Measurements from ENCODE around the gene WWOX. TPM values are rescaled to one million over a fixed set of nuclear protein-coding genes. Genes with fewer than 3 reads are reported as not detected.

The WWOX gene
- total RNA-seq, 1 experiment from 2014 or later, result 79.9 TPM

GRCh38 chr16:78430281-78430680 lies 330.8 kb downstream of the WWOX start:
- no peak for TF ChIP-seq EZH2 (IDR thresholded peaks at IDR 0.05; ENCODE audit: borderline replicate concordance, low read depth, low read length, poor library complexity, severe bottlenecking)
- TF ChIP-seq, protein P1, sequence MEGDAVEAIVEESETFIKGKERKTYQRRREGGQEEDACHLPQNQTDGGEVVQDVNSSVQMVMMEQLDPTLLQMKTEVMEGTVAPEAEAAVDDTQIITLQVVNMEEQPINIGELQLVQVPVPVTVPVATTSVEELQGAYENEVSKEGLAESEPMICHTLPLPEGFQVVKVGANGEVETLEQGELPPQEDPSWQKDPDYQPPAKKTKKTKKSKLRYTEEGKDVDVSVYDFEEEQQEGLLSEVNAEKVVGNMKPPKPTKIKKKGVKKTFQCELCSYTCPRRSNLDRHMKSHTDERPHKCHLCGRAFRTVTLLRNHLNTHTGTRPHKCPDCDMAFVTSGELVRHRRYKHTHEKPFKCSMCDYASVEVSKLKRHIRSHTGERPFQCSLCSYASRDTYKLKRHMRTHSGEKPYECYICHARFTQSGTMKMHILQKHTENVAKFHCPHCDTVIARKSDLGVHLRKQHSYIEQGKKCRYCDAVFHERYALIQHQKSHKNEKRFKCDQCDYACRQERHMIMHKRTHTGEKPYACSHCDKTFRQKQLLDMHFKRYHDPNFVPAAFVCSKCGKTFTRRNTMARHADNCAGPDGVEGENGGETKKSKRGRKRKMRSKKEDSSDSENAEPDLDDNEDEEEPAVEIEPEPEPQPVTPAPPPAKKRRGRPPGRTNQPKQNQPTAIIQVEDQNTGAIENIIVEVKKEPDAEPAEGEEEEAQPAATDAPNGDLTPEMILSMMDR (conservative IDR thresholded peaks at IDR 0.05; ENCODE audit: low read depth, low read length), result no peak
- no peak for DNase-seq (ENCODE audit: low spot score)
- ChIA-PET CTCF (no interaction called here), POLR2A (ENCODE audit: low non-redundant PET) (no interaction called here)
- Histone ChIP-seq H3K4me3 (ENCODE audit: low read depth, low read length, poor library complexity, severe bottlenecking) (no peak overlapping the region), H3K4me1 (ENCODE audit: insufficient read depth, low read length, poor library complexity, severe bottlenecking) (no peaks in the 10 kb centered on the region), H3K9me3 (ENCODE audit: low read depth, low read length, poor library complexity, severe bottlenecking) (peaks cover 4% of the 10 kb centered on the region), H3K27me3 (replicated peaks; ENCODE audit: insufficient read depth, low read depth, low read length, poor library complexity) (no peaks in the 10 kb centered on the region), H3K27ac (ENCODE audit: low read depth, low read length, poor library complexity, severe bottlenecking) (no peak overlapping the region), H3K36me3 (ENCODE audit: insufficient read depth, low read length, poor library complexity, severe bottlenecking) (peaks cover 4% of the 10 kb centered on the region)
- no TSS peak for BruUV-seq (replicated peaks)
- intact Hi-C loops (cut with micrococcal nuclease; ENCODE audit: unreplicated experiment), result no loop called here

DNA sequence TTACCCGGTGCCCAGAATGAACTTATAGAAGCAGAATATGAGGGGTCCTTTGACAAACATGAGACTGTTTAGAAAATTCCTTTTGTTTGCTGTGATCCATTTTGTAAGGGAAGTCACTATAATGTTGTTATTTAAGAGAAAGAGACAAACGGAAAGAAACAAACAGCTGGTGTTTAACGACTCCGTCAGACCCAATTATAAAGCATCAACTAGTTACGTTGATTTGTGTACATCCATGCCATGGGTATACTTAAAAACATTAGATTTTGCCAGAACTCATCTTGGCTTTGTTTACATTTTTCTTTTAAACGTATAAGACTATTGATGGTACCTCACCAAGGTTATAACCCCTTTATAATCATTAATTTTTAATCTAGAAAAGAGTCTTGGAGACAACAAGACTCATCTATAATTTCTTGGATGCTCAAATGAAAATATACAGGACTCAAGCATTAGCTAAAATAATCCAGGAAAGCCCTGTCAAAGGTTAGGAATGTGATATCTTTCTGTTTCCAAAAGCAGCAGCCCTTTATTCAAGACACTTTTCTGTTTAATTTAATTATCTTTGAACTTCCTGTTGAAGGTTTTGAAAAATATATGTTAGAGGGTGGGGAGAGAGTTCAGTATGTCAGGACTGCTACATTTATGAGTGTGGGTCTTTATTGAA lies 331.7 kb downstream of the WWOX start:
- TF ChIP-seq, protein P1 (conservative IDR thresholded peaks at IDR 0.05; ENCODE audit: low read depth, low read length), result no peak
- no peak for TF ChIP-seq EZH2 (IDR thresholded peaks at IDR 0.05; ENCODE audit: borderline replicate concordance, low read depth, low read length, poor library complexity, severe bottlenecking)
- no peaks in the 10 kb centered on the region for H3K4me1 ChIP-seq (ENCODE audit: insufficient read depth, low read length, poor library complexity, severe bottlenecking)
- H3K9me3 ChIP-seq (ENCODE audit: low read depth, low read length, poor library complexity, severe bottlenecking), result peaks cover 4% of the 10 kb centered on the region
- H3K36me3 ChIP-seq (ENCODE audit: insufficient read depth, low read length, poor library complexity, severe bottlenecking), result peaks cover 4% of the 10 kb centered on the region
- H3K27ac ChIP-seq (ENCODE audit: low read depth, low read length, poor library complexity, severe bottlenecking), result no peak overlapping the region
- ChIA-PET POLR2A (ENCODE audit: low non-redundant PET) (no interaction called here), CTCF (no interaction called here)
- DNase-seq (ENCODE audit: low spot score), result peak; percentile 9
- no TSS peak for BruUV-seq (replicated peaks)
- intact Hi-C loops (cut with micrococcal nuclease; ENCODE audit: unreplicated experiment), result no loop called here
- H3K4me3 ChIP-seq (ENCODE audit: low read depth, low read length, poor library complexity, severe bottlenecking), result no peak overlapping the region
- no peaks in the 10 kb centered on the region for H3K27me3 ChIP-seq (replicated peaks; ENCODE audit: insufficient read depth, low read depth, low read length, poor library complexity)

- POLR2A ChIA-PET (ENCODE audit: low non-redundant PET), result no interaction called here
- Histone ChIP-seq H3K4me1 (ENCODE audit: insufficient read depth, low read length, poor library complexity, severe bottlenecking) (no peaks in the 10 kb centered on the region), H3K36me3 (ENCODE audit: insufficient read depth, low read length, poor library complexity, severe bottlenecking) (peaks cover 4% of the 10 kb centered on the region), H3K4me3 (ENCODE audit: low read depth, low read length, poor library complexity, severe bottlenecking) (no peak overlapping the region), H3K27ac (ENCODE audit: low read depth, low read length, poor library complexity, severe bottlenecking) (no peak overlapping the region), H3K27me3 (replicated peaks; ENCODE audit: insufficient read depth, low read depth, low read length, poor library complexity) (no peaks in the 10 kb centered on the region), H3K9me3 (ENCODE audit: low read depth, low read length, poor library complexity, severe bottlenecking) (peaks cover 4% of the 10 kb centered on the region)
- intact Hi-C loops (cut with micrococcal nuclease; ENCODE audit: unreplicated experiment), result no loop called here
- TF ChIP-seq, protein P1 (conservative IDR thresholded peaks at IDR 0.05; ENCODE audit: low read depth, low read length), result no peak
- TF ChIP-seq EZH2 (IDR thresholded peaks at IDR 0.05; ENCODE audit: borderline replicate concordance, low read depth, low read length, poor library complexity, severe bottlenecking), result no peak
- no TSS peak for BruUV-seq (replicated peaks)
- CTCF ChIA-PET, result no interaction called here
- DNase-seq (ENCODE audit: low spot score), result no peak
These were observed 332.2 kb downstream of the WWOX start for GRCh38 chr16:78431701-78432100.

Data from A673 (cell line).